ENCODE measurements around the gene AOPEP. TPM values are rescaled to one million over a fixed set of nuclear protein-coding genes. Genes with fewer than 3 reads are reported as not detected.

AOPEP gene
- total RNA-seq, 1 experiment from 2014 or later: 15.0 TPM

GRCh38 chr9:94824411-94824810 lies 97.9 kb downstream of the AOPEP start:
- TF ChIP-seq CTCF (conservative IDR thresholded peaks at IDR 0.05): no peak
- Histone ChIP-seq H3T11ph (ENCODE audit: low read length) (no peak overlapping the region), H2AFZ (ENCODE audit: low read length) (no peak overlapping the region), H3K4me2 (ENCODE audit: insufficient read depth, insufficient read length, low read length) (no peak overlapping the region), H2BK15ac (ENCODE audit: low read depth, low read length) (no peak overlapping the region), H3K27me3 (ENCODE audit: insufficient read depth, low read length) (no peaks in the 10 kb centered on the region), H3K9ac (ENCODE audit: extremely low read depth, insufficient read length, low read length) (no peak overlapping the region), H2BK12ac (ENCODE audit: insufficient read length, low read depth, low read length) (no peak overlapping the region), H3K27ac (ENCODE audit: insufficient read length, low read depth, low read length) (no peak overlapping the region), H3K23ac (ENCODE audit: insufficient read length, low read depth, low read length) (no peak overlapping the region), H4K8ac (replicated peaks; ENCODE audit: insufficient read length, low read depth, low read length) (no peak overlapping the region), H4K5ac (ENCODE audit: insufficient read length, low read depth, low read length) (no peak overlapping the region), H3K9me3 (ENCODE audit: control insufficient read depth, low read depth, low read length) (no peaks in the 10 kb centered on the region), H2BK20ac (ENCODE audit: low read depth, low read length, poor library complexity, severe bottlenecking) (no peak overlapping the region), H4K20me1 (ENCODE audit: control insufficient read depth, insufficient read depth, insufficient read length) (no peaks in the 10 kb centered on the region), H3K18ac (ENCODE audit: insufficient read length, low read depth, low read length) (no peak overlapping the region), H2BK5ac (ENCODE audit: insufficient read length, low read length) (no peak overlapping the region), H2AK5ac (ENCODE audit: insufficient read length, low read length) (no peak overlapping the region), H4K91ac (ENCODE audit: insufficient read length, low read depth, low read length) (no peak overlapping the region), H3K4ac (ENCODE audit: low read depth, low read length) (no peak overlapping the region), H3K23me2 (ENCODE audit: insufficient read length, low read depth, low read length, poor library complexity, severe bottlenecking) (no peaks in the 10 kb centered on the region), H2BK120ac (ENCODE audit: low read depth, low read length, poor library complexity, severe bottlenecking) (no peak overlapping the region), H3K56ac (ENCODE audit: insufficient read length, low read depth, low read length) (no peak overlapping the region), H3K14ac (ENCODE audit: insufficient read depth, low read length) (no peak overlapping the region), H3K79me2 (ENCODE audit: insufficient read depth, low read length) (no peaks in the 10 kb centered on the region), H3K4me1 (ENCODE audit: insufficient read depth, low read length) (no peaks in the 10 kb centered on the region), H3K79me1 (ENCODE audit: insufficient read depth, low read depth, low read length, poor library complexity, severe bottlenecking) (no peaks in the 10 kb centered on the region)
- no peak overlapping the region for H3K4me3 Mint-ChIP-seq
- peak overlapping the region in 1 of 3 experiments; percentile 49; a peak in 1 of 7 replicates for H3K27ac Mint-ChIP-seq
- DNase-seq: no peak
- H3K4me1 Mint-ChIP-seq: peaks cover 32 to 68% of the 10 kb centered on the region in 2 experiments
- peaks cover 13% of the 10 kb centered on the region for H3K27me3 Mint-ChIP-seq (ENCODE audit: low read depth)
- H3K9me3 Mint-ChIP-seq: no peaks in the 10 kb centered on the region
- no CpG with 5 or more reads among the region's 2 CpGs for WGBS (ENCODE audit: extremely low coverage, insufficient read length, low lambda C conversion rate)
- peaks cover 5 to 18% (median 5%) of the 10 kb centered on the region in 3 experiments; a peak in 6 of 7 replicates for H3K36me3 Mint-ChIP-seq (ENCODE audit: insufficient read depth in 1 of 3, low read depth in 3 of 3)
